Measurements from ENCODE around the gene CGNL1. TPM values are rescaled to one million over a fixed set of nuclear protein-coding genes. Genes with fewer than 3 reads are reported as not detected.

CGNL1 gene
- total RNA-seq, 2 donors from 2014 or later: 3.9 to 4.7 TPM

- Histone ChIP-seq H3K4me1 (no peaks in the 10 kb centered on the region), H3K27me3 (no peaks in the 10 kb centered on the region), H3K27ac (no peak overlapping the region), H3K9me3 (no peaks in the 10 kb centered on the region), H3K9ac (ENCODE audit: low read depth in 2 of 2, low read length in 2 of 2) (no peak overlapping the region), H3K4me3 (no peak overlapping the region), H3K36me3 (no peaks in the 10 kb centered on the region)
- TF ChIP-seq, protein P1, sequence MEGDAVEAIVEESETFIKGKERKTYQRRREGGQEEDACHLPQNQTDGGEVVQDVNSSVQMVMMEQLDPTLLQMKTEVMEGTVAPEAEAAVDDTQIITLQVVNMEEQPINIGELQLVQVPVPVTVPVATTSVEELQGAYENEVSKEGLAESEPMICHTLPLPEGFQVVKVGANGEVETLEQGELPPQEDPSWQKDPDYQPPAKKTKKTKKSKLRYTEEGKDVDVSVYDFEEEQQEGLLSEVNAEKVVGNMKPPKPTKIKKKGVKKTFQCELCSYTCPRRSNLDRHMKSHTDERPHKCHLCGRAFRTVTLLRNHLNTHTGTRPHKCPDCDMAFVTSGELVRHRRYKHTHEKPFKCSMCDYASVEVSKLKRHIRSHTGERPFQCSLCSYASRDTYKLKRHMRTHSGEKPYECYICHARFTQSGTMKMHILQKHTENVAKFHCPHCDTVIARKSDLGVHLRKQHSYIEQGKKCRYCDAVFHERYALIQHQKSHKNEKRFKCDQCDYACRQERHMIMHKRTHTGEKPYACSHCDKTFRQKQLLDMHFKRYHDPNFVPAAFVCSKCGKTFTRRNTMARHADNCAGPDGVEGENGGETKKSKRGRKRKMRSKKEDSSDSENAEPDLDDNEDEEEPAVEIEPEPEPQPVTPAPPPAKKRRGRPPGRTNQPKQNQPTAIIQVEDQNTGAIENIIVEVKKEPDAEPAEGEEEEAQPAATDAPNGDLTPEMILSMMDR (IDR thresholded peaks at IDR 0.05): no peak
- intact Hi-C loops (cut with DNase I): loop anchor here (5.0 to 10.0 kb wide), 3 partner anchors 190 to 510 kb away; partner anchors contain the start of gene ALDH1A2
- no peak for DNase-seq
These were observed 178.5 kb downstream of the CGNL1 start for GRCh38 chr15:57554812-57555179.

GRCh38 chr15:57555270-57555669, 179.0 kb downstream of the CGNL1 start:
- intact Hi-C loops (cut with DNase I): loop anchor here (5.0 to 10.0 kb wide), 3 partner anchors 190 to 510 kb away; partner anchors contain the start of gene ALDH1A2
- Histone ChIP-seq H3K27ac (no peak overlapping the region), H3K27me3 (no peaks in the 10 kb centered on the region), H3K4me1 (no peaks in the 10 kb centered on the region), H3K9ac (ENCODE audit: low read depth in 2 of 2, low read length in 2 of 2) (no peak overlapping the region), H3K9me3 (no peaks in the 10 kb centered on the region), H3K4me3 (no peak overlapping the region), H3K36me3 (no peaks in the 10 kb centered on the region)
- DNase-seq: no peak
- TF ChIP-seq, protein P1 (IDR thresholded peaks at IDR 0.05): no peak

DNA sequence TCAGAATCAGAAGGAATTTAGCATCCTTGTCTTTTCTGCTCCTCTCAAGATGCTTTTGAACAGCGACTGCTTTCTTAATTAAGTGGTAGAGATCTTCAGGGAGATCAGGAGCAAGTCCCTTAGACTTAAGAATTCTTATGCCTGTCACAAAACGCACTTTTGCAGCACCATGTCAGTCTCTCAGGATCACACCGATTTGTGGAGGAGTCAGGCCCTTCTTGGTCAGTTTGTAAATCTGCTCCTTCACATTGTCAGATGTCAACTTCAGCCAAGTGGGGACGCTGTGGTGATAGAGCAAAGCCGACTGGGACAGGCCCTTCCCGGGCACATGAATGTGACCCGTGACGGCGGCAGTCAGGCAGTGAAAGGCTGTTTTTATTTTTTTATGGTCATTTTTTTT, 179.7 kb downstream of the CGNL1 start:
- Histone ChIP-seq H3K9me3 (no peaks in the 10 kb centered on the region), H3K27ac (no peak overlapping the region), H3K4me1 (no peaks in the 10 kb centered on the region), H3K4me3 (no peak overlapping the region), H3K9ac (ENCODE audit: low read depth in 2 of 2, low read length in 2 of 2) (no peak overlapping the region), H3K36me3 (no peaks in the 10 kb centered on the region), H3K27me3 (no peaks in the 10 kb centered on the region)
- TF ChIP-seq, protein P1 (IDR thresholded peaks at IDR 0.05): no peak
- no peak for DNase-seq
- intact Hi-C loops (cut with DNase I): loop anchor here (5.0 to 10.0 kb wide), 3 partner anchors 189 to 509 kb away; partner anchors contain the start of gene ALDH1A2

DNA sequence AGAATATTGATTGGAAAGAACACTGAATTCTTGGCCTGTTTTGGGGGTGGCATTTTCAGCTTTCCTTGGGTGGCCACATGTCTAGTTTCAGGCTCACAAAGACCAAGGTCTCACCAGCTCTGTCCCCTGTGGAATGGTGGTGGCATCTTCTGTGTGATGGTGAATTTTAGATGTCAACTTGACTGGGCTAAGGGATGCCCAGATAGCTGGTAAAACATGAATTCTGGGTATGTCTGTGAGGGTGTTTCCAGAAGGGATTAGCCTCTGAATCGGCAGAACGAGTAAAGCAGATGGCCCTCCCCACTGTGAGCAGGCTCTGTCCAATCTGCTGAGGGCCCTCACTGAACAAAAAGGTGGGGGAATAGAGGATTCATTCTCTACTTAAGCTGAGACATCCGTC, 181.0 kb downstream of the CGNL1 start:
- no peak for DNase-seq
- TF ChIP-seq, protein P1 (IDR thresholded peaks at IDR 0.05): no peak
- H3K4me1 ChIP-seq: no peaks in the 10 kb centered on the region
- no peaks in the 10 kb centered on the region for H3K36me3 ChIP-seq
- H3K4me3 ChIP-seq: no peak overlapping the region
- H3K27me3 ChIP-seq: no peaks in the 10 kb centered on the region
- no peaks in the 10 kb centered on the region for H3K9me3 ChIP-seq
- H3K9ac ChIP-seq (ENCODE audit: low read depth in 2 of 2, low read length in 2 of 2): no peak overlapping the region
- H3K27ac ChIP-seq: no peak overlapping the region
- intact Hi-C loops (cut with DNase I): loop anchor here (5.0 to 10.0 kb wide), 3 partner anchors 188 to 508 kb away; partner anchors contain the start of gene ALDH1A2

GRCh38 chr15:57557810-57558209, 181.5 kb downstream of the CGNL1 start:
- Histone ChIP-seq H3K4me3 (no peak overlapping the region), H3K27me3 (no peaks in the 10 kb centered on the region), H3K9me3 (no peaks in the 10 kb centered on the region), H3K9ac (ENCODE audit: low read depth in 2 of 2, low read length in 2 of 2) (no peak overlapping the region), H3K4me1 (no peaks in the 10 kb centered on the region), H3K36me3 (no peaks in the 10 kb centered on the region), H3K27ac (no peak overlapping the region)
- intact Hi-C loops (cut with DNase I): loop anchor here (5.0 to 10.0 kb wide), 3 partner anchors 187 to 507 kb away; partner anchors contain the start of gene ALDH1A2
- DNase-seq: no peak
- TF ChIP-seq, protein P1 (IDR thresholded peaks at IDR 0.05): no peak

All from colonic mucosa (tissue), 4 donors.